Measurements from ENCODE around the gene BAZ2B. TPM values are rescaled to one million over a fixed set of nuclear protein-coding genes. Genes with fewer than 3 reads are reported as not detected.

Gene BAZ2B
- total and polyA plus RNA-seq, 4 donors = 43.3 to 174 (median 105) TPM

GRCh38 chr2:159562248-159562647 lies 54.1 kb downstream of the BAZ2B start:
- Histone ChIP-seq H3K4me3 (ENCODE audit: low read depth, low read length) (no peak overlapping the region), H3K36me3 (ENCODE audit: control insufficient read depth, insufficient read depth, low read length) (no peaks in the 10 kb centered on the region), H3K27me3 (ENCODE audit: control insufficient read depth, insufficient read depth, low read length) (no peaks in the 10 kb centered on the region), H3K27ac (ENCODE audit: low read depth, low read length) (no peak overlapping the region), H3K4me1 (ENCODE audit: control insufficient read depth, insufficient read depth, low read length) (no peaks in the 10 kb centered on the region), H3K9me3 (ENCODE audit: control insufficient read depth, insufficient read depth, low read length) (no peaks in the 10 kb centered on the region)
- no peak for DNase-seq (ENCODE audit: low read depth in 4 of 6, low spot score in 6 of 6)
- 100% methylated on average over 1 of the region's 2 CpGs for WGBS (ENCODE audit: insufficient coverage)

DNA sequence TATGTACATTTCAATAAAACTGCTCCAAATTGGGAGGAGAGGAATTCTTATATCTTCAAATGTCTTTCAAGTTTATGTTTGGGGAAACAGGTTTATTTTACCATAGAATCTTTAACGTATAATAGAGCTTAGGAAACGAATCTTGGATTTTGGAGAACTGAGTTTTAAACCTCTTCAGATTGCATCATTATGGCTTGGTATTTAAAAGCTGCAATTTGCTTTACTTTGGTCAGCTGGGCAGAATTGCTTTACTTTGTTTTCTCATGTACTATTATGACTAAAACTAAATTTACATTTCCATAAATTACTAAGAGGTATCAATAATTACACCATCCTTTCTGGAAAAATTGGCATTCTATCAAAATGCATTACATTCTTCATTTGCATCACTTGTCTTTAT lies 54.6 kb downstream of the BAZ2B start:
- H3K27ac ChIP-seq (ENCODE audit: low read depth, low read length) = no peak overlapping the region
- H3K9me3 ChIP-seq (ENCODE audit: control insufficient read depth, insufficient read depth, low read length) = no peaks in the 10 kb centered on the region
- no peak overlapping the region for H3K4me3 ChIP-seq (ENCODE audit: low read depth, low read length)
- H3K27me3 ChIP-seq (ENCODE audit: control insufficient read depth, insufficient read depth, low read length) = no peaks in the 10 kb centered on the region
- no peak for DNase-seq (ENCODE audit: low read depth in 4 of 6, low spot score in 6 of 6)
- H3K4me1 ChIP-seq (ENCODE audit: control insufficient read depth, insufficient read depth, low read length) = no peaks in the 10 kb centered on the region
- no peaks in the 10 kb centered on the region for H3K36me3 ChIP-seq (ENCODE audit: control insufficient read depth, insufficient read depth, low read length)
- WGBS (ENCODE audit: insufficient coverage) = no CpG with 5 or more reads among the region's 2 CpGs

- no peak overlapping the region for H3K27ac ChIP-seq (ENCODE audit: low read depth, low read length)
- no peaks in the 10 kb centered on the region for H3K9me3 ChIP-seq (ENCODE audit: control insufficient read depth, insufficient read depth, low read length)
- DNase-seq (ENCODE audit: low read depth in 4 of 6, low spot score in 6 of 6) = no peak
- H3K36me3 ChIP-seq (ENCODE audit: control insufficient read depth, insufficient read depth, low read length) = no peaks in the 10 kb centered on the region
- no peak overlapping the region for H3K4me3 ChIP-seq (ENCODE audit: low read depth, low read length)
- no peaks in the 10 kb centered on the region for H3K4me1 ChIP-seq (ENCODE audit: control insufficient read depth, insufficient read depth, low read length)
- no peaks in the 10 kb centered on the region for H3K27me3 ChIP-seq (ENCODE audit: control insufficient read depth, insufficient read depth, low read length)
Measured at GRCh38 chr2:159561242-159561641, 55.1 kb downstream of the BAZ2B start.

DNA sequence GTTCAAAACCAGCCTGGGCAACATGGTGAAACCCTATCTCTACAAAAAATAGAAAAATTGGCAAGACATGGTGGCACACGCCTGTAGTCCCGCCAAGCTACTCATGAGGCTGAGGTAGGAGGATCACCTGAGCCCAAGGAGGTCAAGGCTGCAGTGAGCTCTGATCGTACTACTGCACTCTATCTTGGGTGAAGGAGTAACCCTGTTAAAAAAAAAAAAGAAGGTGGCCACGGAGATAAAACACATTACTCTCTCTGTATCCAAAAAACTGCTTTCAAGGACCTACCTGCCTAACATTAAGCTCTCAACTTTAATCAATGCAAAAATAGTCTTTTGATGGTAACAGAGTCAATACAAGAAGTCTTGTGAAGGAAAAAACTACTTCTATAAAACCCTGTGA lies 57.3 kb downstream of the BAZ2B start:
- WGBS (ENCODE audit: insufficient coverage) = no CpG with 5 or more reads among the region's 4 CpGs
- Histone ChIP-seq H3K4me1 (ENCODE audit: control insufficient read depth, insufficient read depth, low read length) (no peaks in the 10 kb centered on the region), H3K9me3 (ENCODE audit: control insufficient read depth, insufficient read depth, low read length) (no peaks in the 10 kb centered on the region), H3K27me3 (ENCODE audit: control insufficient read depth, insufficient read depth, low read length) (no peaks in the 10 kb centered on the region), H3K36me3 (ENCODE audit: control insufficient read depth, insufficient read depth, low read length) (no peaks in the 10 kb centered on the region), H3K27ac (ENCODE audit: low read depth, low read length) (no peak overlapping the region), H3K4me3 (ENCODE audit: low read depth, low read length) (no peak overlapping the region)
- DNase-seq (ENCODE audit: low read depth in 4 of 6, low spot score in 6 of 6) = no peak

DNA sequence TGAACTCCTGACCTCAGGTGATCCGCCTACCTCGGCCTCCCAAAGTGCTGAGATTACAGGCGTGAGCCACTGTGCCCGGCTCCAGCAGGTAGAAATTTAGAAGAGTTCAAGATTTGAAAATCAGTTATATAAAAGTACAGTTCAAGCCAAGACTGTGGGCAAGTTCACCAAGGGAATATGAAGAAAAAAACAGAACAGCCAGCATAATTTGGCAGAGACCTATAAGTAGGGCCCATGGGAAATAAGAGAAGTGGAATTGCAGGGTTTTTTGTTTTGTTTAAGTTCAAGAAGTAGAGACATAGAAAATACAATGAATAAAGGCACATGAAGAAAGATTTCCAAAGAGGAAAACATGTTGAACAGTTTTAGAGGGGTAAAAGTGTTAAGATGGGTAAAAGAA lies 57.9 kb downstream of the BAZ2B start:
- no peaks in the 10 kb centered on the region for H3K4me1 ChIP-seq (ENCODE audit: control insufficient read depth, insufficient read depth, low read length)
- 94% methylated on average over 4 of the region's 4 CpGs for WGBS (ENCODE audit: insufficient coverage)
- no peaks in the 10 kb centered on the region for H3K36me3 ChIP-seq (ENCODE audit: control insufficient read depth, insufficient read depth, low read length)
- DNase-seq (ENCODE audit: low read depth in 4 of 6, low spot score in 6 of 6) = no peak
- no peak overlapping the region for H3K4me3 ChIP-seq (ENCODE audit: low read depth, low read length)
- H3K27me3 ChIP-seq (ENCODE audit: control insufficient read depth, insufficient read depth, low read length) = no peaks in the 10 kb centered on the region
- H3K27ac ChIP-seq (ENCODE audit: low read depth, low read length) = no peak overlapping the region
- no peaks in the 10 kb centered on the region for H3K9me3 ChIP-seq (ENCODE audit: control insufficient read depth, insufficient read depth, low read length)

- no peaks in the 10 kb centered on the region for H3K9me3 ChIP-seq (ENCODE audit: control insufficient read depth, insufficient read depth, low read length)
- peak in 1 of 6 donors; percentile 4 for DNase-seq (ENCODE audit: low read depth in 4 of 6, low spot score in 6 of 6)
- no peak overlapping the region for H3K27ac ChIP-seq (ENCODE audit: low read depth, low read length)
- no peak overlapping the region for H3K4me3 ChIP-seq (ENCODE audit: low read depth, low read length)
- 87% methylated on average over 3 of the region's 5 CpGs for WGBS (ENCODE audit: insufficient coverage)
- no peaks in the 10 kb centered on the region for H3K36me3 ChIP-seq (ENCODE audit: control insufficient read depth, insufficient read depth, low read length)
- no peaks in the 10 kb centered on the region for H3K27me3 ChIP-seq (ENCODE audit: control insufficient read depth, insufficient read depth, low read length)
- no peaks in the 10 kb centered on the region for H3K4me1 ChIP-seq (ENCODE audit: control insufficient read depth, insufficient read depth, low read length)
Measured at GRCh38 chr2:159557437-159558034, 58.8 kb downstream of the BAZ2B start.

DNA sequence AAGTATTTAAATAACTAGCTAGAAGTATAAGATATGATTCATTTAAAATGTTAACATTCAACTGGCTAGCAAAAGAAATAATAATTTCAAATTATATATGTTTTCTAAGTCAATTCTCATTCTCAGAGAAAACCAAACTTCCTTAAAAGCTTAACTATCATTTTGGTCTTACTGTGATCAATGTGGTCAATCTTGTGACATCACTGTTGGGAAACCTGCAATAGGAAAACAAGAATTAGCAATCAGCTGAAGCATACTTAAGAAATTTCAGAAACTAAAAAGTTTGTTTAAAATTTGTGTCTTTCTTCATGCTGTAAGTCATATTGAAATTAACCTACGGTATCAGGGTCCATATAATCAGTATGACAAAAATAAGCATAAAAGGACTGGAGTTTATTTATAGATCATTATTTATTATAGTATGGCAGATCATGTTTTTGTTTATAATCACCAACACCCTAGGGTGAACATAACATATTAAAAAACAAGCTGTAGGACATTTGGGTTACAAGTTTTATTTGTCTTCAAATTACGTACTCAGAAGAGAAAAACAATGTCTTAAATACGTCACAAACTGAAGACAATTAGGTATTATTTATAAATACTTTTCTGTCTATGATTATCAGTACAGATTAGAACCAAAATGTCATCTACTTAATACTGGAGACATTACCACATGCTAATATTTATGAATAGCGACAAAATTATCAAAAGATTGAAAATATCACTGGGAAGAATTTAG lies 60.5 kb downstream of the BAZ2B start:
- Histone ChIP-seq H3K36me3 (ENCODE audit: control insufficient read depth, insufficient read depth, low read length) (no peaks in the 10 kb centered on the region), H3K4me3 (ENCODE audit: low read depth, low read length) (no peak overlapping the region)

DNA sequence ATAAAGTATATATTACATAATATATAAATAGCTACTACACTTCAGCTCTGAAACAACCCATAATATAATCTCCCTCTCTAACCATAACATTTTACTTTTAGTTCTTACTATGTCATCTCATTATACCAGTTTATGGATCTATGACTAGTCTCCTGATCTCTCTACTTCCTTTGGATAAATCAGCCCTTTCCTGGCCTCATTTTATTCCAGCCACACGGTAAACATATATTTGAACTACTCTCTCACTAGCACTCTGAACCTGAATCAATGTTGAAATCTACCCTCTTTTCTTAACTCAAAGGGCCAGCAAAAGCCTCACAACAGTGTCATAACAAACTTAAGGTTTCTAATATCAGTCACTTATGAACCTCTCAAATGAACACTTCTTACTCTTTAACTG lies 62.6 kb downstream of the BAZ2B start:
- no peak overlapping the region for H3K4me3 ChIP-seq (ENCODE audit: low read depth, low read length)
- H3K9me3 ChIP-seq (ENCODE audit: control insufficient read depth, insufficient read depth, low read length) = no peaks in the 10 kb centered on the region
- H3K27ac ChIP-seq (ENCODE audit: low read depth, low read length) = no peak overlapping the region
- no peaks in the 10 kb centered on the region for H3K36me3 ChIP-seq (ENCODE audit: control insufficient read depth, insufficient read depth, low read length)
- 86% methylated on average over 1 of the region's 1 CpG for WGBS (ENCODE audit: insufficient coverage)
- no peak for DNase-seq (ENCODE audit: low read depth in 4 of 6, low spot score in 6 of 6)
- H3K4me1 ChIP-seq (ENCODE audit: control insufficient read depth, insufficient read depth, low read length) = no peaks in the 10 kb centered on the region
- H3K27me3 ChIP-seq (ENCODE audit: control insufficient read depth, insufficient read depth, low read length) = no peaks in the 10 kb centered on the region

More for the DNA sequence above, 60.5 kb downstream of the BAZ2B start:
- WGBS (ENCODE audit: insufficient coverage) = no CpG with 5 or more reads among the region's 4 CpGs
- DNase-seq (ENCODE audit: low read depth in 4 of 6, low spot score in 6 of 6) = no peak
- Histone ChIP-seq H3K4me1 (ENCODE audit: control insufficient read depth, insufficient read depth, low read length) (no peaks in the 10 kb centered on the region), H3K9me3 (ENCODE audit: control insufficient read depth, insufficient read depth, low read length) (no peaks in the 10 kb centered on the region), H3K27ac (ENCODE audit: low read depth, low read length) (no peak overlapping the region), H3K27me3 (ENCODE audit: control insufficient read depth, insufficient read depth, low read length) (no peaks in the 10 kb centered on the region)

DNA sequence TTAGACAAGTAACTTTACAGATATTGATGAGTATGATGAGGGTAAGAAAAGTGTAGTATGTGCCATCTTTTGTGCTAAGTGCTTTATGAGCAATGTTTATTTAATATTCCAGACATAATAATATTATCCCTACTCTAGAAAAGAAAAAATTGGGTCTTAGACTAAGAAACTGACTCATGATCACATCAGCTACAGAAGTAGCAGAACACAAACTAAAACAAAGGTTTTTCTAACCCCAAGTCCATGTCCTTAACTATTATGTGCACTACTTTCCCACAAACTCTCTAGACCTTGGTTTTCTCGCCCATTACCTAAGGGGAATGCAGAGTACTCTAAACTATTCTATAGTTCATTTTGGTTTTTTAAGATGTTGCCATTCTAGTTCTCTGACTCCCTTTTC lies 64.5 kb downstream of the BAZ2B start:
- no peak for DNase-seq (ENCODE audit: low read depth in 4 of 6, low spot score in 6 of 6)
- no CpG with 5 or more reads among the region's 1 CpG for WGBS (ENCODE audit: insufficient coverage)
- Histone ChIP-seq H3K36me3 (ENCODE audit: control insufficient read depth, insufficient read depth, low read length) (no peaks in the 10 kb centered on the region), H3K27ac (ENCODE audit: low read depth, low read length) (no peak overlapping the region), H3K4me3 (ENCODE audit: low read depth, low read length) (no peak overlapping the region), H3K4me1 (ENCODE audit: control insufficient read depth, insufficient read depth, low read length) (no peaks in the 10 kb centered on the region), H3K27me3 (ENCODE audit: control insufficient read depth, insufficient read depth, low read length) (no peaks in the 10 kb centered on the region), H3K9me3 (ENCODE audit: control insufficient read depth, insufficient read depth, low read length) (no peaks in the 10 kb centered on the region)

- Histone ChIP-seq H3K9me3 (ENCODE audit: control insufficient read depth, insufficient read depth, low read length) (no peaks in the 10 kb centered on the region), H3K36me3 (ENCODE audit: control insufficient read depth, insufficient read depth, low read length) (no peaks in the 10 kb centered on the region), H3K4me3 (ENCODE audit: low read depth, low read length) (no peak overlapping the region), H3K27me3 (ENCODE audit: control insufficient read depth, insufficient read depth, low read length) (no peaks in the 10 kb centered on the region), H3K4me1 (ENCODE audit: control insufficient read depth, insufficient read depth, low read length) (no peaks in the 10 kb centered on the region), H3K27ac (ENCODE audit: low read depth, low read length) (no peak overlapping the region)
- no peak for DNase-seq (ENCODE audit: low read depth in 4 of 6, low spot score in 6 of 6)
- no CpG with 5 or more reads among the region's 2 CpGs for WGBS (ENCODE audit: insufficient coverage)
Measured at GRCh38 chr2:159550231-159550630, 66.1 kb downstream of the BAZ2B start.
